ENCODE data around the gene CLEC14A.

CLEC14A gene

DNA sequence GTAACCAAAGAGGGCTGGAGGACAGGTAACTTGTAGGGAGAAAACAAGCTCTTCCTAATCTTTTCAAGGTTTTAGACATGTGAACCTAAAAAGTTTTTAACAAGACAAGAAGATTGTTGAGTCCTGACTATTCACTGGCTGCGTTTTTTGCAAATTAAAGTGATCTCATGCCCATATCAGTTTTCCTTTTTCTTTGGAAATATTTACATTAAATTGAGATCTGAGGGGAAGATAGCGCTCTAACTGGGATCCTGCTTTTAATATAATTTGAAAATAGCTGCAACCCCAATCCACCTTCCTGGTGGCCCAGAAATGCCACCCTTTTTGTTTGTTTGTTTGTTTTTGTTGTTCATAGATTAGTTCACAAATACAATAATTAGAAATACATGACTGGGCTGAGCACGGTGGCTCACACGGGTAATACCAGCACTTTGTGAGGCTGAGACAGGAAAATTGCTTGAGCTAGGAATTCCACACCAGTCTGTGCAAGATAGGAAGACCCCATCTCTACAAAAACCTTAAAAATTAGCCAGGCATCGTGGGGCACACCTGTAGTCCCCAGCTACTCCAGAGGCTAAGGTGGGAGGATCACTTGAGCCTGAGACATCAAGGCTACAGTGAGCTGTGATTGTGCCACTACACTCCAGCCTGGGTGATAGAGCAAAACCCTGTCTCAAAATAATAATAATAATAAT lies 50.6 kb downstream of the CLEC14A start:
- DNase-seq: no peak

GRCh38 chr14:38204719-38205115 lies 51.2 kb downstream of the CLEC14A start:
- no peak for DNase-seq
